GM03348 (cell line): ENCODE data around the gene SLF2.
"Not testable (repeated sequence)": the region's sequence is repeated elsewhere in the genome, so short reads cannot be mapped to it uniquely, and the experiment has no call there.

ENCODE experiments used
- DNase-seq: peaks from one replicate; pipeline ENCODE4 v3.0.0; 2012; ENCODE audit warnings: low spot score

The SLF2 gene

DNA sequence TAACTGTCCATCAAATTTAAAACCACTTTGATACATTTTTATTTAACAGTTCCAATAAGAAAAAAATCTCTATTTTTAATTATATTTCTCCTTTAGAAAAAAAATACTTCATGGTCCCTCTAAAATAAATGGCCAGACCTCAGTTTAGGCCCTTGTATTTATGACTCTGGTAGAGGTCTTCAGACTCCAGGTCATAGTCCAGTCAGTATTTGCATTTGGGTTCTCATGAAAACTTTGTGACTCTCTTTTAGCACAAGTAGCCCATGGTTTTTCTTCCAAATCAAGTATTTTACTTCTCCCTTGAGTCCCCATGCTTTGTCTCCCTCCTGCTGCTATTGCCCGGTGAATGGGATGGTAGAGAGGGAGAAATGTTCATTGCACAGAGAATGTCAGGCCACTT, 51.1 kb downstream of the SLF2 start:
- no peak for DNase-seq

DNA sequence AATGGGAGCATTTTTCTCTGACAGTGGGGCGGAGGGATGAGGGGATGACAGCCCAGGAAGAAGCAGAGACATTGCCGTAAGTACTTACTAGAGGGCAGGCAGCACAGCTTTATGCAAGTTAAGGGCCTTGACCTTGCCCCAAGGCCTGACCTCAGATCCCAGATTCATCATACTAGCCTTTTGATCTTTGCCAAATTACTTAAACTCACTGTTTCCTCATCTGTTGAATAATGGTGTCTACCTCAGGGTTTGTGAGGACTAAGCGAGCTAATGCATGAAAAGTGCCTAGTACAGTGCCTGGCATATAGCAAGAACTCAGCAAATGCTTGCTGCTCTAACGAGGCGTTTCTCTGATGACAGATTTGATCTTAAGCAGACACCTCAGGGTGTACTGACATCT, 53.1 kb downstream of the SLF2 start:
- DNase-seq: no peak

DNA sequence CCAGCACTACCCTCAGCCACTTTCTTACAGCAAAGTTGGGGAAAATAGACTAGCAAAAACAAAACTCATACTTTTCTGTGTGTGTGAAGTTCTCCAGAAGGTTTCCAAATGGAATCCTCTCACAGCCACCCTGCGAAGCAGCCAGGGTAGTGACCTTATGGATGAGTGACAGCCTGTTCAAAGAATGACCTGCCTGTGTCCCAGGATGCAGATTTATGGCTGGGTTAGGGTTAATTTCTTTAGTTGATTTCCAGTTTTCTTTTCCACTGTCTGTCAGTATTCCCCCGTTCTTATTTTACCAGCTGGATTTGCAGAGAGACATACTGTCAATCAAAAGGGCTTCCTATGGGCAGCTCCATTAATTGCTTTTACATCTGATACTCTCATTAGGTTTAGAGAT, 54.1 kb downstream of the SLF2 start:
- DNase-seq: no peak

DNA sequence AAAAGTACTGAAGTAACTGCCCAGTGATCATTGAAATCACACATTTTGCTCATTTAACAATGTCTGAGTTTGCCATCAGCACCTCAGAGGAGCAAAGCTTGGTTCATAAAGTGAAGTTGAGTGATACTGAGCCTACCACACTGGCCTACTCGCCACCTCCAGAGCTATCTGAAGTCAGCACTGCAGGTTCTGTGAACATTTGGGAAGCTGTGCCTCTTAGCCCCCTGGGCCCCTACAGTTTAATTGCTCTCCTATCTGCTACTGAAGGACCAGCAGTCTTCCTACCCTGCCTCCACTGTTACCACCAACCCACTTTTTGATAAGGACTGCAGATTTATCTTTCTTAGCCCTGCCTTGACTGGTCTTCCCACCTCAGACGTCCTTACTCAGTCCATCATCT, 54.6 kb downstream of the SLF2 start:
- DNase-seq: no peak

DNA sequence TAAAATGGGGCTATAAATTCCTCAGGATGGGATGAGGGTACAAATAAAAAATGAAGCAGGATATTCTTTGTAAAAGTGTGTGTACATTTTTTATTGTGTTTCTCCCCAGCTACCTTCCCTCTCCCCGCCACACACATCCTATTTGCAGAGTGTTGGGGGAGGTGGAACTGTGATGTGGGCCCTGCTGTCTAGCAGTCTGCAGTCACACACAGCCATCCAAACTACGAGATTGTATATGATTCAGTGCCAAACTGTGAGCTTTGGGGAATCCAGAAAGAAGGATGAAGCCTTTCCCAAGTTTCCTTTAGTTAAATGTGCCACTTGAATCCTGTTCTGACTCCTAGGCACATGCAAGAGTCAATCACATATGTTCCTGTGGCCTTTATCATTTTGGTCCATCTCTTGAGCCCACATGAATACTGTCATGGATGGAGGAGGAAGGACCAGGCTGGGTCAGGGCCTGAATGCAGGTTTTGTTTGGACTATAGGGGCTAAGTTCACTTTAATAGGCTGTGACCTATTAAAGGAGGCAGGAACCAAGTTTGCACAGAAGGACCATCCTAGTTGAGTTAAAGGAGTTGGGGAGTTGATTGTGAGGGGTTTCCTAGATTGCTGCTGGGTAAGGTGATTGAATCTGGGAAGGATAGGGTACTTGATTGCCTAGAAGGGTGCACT, 55.4 kb downstream of the SLF2 start:
- no peak for DNase-seq

DNA sequence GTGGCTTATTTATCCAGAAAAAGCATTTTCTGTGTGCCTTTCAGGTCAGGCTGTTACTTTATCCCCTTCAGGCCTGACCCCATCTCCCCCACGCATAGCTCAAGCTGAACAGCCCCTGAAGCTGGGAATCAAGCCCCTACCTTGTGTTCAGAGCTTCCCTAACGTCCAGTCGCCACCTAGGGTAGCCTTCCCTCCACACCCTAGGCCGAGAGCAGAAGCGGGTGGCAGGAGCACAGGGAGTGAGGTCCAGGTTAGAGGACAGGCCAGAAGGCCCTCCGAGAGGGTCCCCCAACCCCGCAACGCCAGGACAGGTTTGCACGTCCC, 56.1 kb downstream of the SLF2 start:
- DNase-seq: no peak

DNA sequence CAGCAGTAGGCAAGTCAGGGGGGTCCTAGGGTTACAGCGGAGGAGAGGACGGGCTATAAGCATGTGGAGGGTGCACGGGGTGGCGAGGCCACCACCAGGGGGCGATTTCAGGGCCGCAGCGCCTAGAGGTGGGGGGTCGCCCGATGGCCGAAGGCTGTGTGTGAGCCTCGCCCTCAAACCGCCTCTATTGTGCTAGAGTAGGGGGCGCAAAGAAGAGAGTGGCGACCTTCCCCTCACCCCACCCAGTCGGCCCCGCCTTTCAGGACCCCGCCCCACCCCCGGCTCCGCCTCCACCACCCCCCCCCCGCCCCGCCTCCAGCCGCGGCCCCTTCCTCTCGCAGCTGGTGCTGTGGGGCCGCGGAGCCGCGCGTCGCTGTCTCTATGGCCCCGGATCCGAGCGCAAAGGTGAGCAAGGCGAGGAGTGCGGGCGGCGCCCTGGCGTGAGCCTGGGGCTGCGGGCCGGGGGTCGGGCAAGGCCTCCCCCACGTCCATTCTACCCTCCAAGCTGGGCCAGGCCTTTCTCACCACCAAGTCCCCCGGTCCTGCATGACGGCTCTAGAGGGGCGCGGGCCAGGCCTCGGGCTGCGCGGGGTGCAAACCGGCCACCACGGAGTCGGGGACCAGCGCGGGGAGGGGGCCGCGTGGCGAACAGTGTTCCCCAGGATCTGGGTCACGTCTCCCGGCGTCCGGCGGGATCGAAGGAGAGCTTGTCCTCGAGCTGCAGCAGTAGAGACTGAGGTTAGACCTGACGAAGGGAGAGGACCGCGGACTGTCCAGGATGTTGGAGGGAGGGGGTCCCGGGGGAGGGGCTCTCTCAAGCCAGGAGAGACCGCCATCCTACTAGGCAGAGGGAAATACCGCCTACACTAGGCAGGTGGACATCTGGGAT, 56.7 kb downstream of the SLF2 start, which contains the start of gene SEMA4G:
TSS of gene SEMA4G (plus strand) at position 318 of the 889 bp plus-strand sequence. CDS start 3,409 bp downstream, outside the sequence.
- DNase-seq: peak; percentile 83

DNA sequence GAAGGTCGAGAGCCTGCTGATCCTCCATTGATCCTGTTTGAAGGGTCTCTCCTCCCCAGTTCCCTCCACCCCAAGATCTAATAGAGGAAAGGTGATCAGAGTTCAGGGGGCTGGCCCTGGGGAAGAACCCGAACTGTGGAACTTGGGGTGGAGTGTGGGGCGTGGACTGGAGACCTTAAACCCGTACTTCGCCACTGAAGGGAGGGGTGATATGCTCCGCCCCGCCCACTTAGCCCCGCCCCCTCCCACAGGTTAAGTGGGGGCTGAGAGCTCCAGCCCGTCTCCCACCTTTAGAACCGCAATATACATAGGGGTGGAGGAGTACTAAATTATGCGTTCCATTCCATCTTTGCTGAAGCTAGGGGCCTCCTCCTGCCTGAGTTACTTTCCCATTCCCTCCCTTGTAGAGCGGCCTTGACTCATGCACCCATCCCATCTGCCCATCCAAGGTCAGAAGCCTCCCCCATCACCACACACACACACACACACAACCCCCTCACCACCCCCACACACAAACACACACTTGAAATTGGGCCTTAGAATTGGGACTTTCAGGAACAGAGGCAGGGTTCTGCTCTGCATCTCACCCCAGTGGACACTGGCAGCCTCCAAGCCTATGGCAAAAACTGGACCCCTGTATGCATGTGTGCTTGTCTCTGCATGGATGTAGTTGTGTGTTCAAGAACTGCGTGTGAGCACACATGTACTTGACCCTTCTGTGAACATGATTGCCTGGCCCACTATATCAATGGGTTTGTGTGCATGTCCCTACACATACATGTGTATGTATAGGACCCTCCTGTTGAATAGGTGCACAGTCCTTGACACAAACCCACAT, 57.5 kb downstream of the SLF2 start:
- no peak for DNase-seq

DNA sequence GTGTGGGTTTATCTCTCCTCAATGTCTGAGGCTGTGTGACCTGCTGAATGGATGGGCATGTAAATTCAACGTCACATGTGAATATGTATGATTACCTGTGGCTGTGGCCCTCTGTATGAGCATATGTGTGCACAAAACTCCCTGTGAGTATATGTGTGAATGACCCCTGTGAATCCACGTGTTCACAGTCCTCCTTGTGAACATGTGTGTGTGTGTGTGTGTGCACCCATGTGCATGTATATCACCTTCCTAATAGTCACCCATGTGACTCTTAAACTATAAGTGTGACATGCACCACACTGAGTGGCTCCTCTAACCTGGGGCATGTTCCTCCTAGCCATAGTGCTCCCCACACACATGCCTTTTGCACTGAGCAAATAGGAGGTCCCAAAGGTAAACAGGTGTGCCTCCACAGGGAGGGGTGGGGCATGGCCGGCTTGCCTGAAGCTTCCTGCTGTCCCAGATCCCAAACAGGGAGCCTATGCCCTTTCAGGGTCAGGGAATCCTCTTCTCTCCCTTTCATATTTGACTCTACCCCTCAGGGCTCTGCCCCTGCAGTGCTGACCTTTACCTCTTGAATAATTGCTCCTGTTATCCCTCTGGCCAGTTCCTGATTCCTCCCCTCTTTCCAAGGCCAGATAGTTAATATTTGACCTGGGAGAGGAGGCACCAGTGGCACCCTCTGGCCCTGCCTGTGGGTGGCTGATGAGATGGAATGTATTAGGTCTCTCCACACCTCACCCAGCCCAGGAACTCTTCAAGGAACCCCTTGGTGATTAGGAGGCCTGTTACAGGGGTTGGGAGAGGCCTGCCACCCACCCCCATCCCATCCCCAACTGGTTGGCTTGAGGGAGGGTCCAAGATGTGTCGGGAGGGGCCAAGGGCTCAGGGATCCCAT, 58.4 kb downstream of the SLF2 start:
- DNase-seq: no peak

DNA sequence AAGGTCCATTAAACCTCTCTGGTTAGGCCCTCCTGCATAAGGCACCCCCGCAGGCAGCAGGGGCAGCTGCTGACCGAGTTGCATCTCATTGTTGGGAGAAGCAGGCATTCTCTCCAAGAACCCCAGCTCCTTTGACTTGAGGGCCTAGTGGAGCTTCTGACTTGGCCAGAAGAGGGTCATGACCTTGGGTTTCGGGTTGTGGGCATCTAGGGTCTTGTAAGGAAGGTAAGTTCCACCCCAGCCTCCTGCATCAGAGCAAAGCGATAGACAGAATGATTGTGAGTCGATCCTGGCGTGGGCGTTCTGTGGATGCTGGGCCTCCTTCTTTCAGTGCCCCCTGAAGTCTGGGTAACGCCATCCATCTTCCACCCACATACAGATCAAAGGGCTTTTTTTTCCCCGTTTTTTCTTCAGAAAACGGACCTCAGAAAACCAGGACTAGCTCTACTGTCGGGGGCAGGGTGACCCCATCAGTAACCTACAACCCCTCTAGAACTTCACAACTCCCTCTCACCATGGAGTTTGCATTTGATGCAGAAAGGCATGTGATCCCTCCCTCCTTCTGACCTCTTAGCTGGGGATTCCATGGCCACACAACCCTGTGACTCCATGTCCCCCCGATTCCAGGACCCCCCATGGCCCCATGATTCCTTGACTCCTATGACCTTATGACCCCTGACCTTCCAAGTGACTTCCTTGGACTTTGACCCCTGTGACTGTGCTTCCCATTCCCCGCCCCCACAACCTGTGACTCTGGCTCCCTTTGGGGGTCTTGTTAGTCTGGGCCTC, 59.5 kb downstream of the SLF2 start:
- DNase-seq: no peak

DNA sequence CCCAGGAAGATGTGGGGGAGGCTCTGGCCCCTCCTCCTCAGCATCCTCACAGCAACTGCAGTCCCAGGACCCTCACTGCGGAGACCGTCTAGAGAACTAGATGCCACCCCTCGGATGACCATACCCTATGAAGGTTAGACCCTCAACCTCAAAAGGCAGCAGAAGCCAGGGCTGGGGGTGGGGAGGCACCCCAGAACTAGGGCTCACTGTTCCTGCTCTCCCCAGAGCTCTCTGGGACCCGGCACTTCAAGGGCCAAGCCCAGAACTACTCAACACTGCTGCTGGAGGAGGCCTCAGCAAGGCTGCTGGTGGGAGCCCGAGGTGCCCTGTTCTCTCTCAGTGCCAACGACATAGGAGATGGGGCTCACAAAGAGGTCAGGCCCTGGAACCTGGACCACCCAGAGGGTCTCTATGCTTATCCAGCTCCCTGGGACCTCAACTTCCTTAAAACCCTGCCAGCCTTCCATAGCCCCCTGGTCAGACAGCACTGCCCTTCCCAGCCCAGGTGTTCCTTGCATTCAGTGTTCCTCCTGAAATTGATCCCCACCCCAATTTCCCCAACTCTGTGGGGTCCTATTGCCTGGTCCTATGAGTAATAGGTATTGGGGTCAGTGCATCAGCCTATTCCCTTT, 60.3 kb downstream of the SLF2 start:
- DNase-seq: no peak

DNA sequence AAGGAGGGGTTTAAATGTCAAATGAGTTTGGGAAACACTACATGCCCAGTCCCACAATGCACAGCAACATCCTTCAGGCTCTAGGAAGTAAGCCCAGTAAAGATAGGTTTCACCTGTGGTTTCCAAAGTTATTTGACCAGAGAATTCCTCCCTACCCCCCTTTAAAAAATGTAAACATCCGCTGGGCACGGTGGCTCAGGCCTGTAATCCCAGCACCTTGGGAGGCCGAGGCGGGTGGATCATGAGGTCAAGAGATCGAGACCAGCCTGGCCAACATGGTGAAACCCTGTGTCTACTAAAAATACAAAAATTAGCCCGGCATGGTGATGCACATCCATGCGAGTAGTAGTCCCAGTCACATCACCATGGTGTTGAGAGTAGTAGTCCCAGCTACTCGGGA, 62.6 kb downstream of the SLF2 start:
- DNase-seq: not testable (repeated sequence)

DNA sequence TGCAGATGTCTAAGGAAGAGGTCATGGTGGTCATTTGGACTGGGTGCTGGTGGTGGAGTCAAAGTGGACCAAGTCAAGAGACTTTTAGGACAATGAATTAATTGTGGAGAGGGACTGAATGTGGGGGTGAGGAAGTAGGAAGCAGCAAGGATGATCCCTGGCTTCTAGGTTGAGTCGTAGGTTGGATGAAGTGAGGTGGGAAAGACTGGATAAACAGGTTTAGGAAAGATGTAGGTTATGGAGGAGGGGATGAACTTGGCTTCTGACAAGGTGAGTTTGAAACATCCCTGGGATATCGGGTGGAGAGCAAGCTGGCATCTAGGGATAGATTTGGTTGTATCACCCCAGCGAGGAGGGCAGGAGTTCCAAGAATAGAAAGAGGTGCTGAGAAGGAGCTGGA, 64.1 kb downstream of the SLF2 start:
- no peak for DNase-seq

DNA sequence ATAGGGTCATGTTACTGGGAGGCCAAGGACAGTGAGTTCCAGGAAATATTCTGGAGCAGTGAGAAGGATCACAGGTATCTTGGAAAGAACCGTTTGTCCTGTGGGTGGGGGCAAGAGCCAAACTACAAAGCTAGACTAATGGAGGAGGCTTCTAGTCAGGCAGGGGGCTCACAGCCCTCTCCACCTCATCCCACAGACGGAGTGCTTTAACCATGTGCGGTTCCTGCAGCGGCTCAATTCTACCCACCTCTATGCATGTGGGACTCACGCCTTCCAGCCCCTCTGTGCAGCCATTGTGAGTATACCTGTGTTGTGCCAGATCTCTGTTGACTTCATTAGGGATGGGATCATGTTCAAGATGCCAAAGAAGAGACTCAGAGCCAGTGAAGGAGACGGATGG, 64.7 kb downstream of the SLF2 start:
- no peak for DNase-seq

DNA sequence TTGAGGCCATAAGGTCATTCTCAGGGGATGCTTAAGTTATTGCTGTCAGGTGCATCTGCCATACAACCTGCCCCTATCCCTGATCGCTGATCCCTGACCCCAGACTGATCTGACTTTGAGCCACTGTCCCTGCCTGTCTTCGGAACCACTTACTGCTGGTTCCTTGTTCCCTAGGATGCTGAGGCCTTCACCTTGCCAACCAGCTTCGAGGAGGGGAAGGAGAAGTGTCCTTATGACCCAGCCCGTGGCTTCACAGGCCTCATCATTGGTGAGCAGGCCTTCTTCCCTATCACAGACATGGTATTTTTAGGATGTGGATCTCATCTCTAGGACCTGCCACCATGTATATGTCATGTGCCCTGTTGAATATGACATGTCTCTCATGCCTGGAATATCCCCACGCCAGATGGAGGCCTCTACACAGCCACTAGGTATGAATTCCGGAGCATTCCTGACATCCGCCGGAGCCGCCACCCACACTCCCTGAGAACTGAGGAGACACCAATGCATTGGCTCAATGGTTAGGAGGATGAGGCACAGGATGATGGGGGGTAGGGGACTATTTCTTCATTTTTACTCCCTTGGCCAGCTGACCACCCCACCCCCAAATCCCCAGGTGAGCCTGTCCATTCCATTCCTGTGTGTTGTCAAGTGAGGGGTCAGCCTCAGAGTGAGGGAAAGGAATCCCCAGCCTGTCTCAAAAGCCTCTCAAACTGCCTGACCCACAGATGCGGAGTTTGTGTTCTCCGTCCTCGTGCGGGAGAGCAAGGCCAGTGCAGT, 65.5 kb downstream of the SLF2 start:
- DNase-seq: no peak

DNA sequence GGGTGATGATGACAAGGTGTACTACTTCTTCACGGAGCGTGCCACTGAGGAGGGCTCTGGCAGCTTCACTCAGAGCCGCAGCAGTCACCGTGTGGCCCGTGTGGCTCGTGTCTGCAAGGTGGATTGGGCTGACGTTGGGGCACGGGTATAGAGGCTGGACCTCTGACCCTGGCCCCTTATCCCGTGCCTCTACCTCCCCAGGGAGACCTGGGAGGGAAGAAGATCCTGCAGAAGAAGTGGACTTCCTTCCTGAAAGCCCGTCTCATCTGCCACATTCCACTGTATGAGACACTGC, 66.1 kb downstream of the SLF2 start:
- no peak for DNase-seq

DNA sequence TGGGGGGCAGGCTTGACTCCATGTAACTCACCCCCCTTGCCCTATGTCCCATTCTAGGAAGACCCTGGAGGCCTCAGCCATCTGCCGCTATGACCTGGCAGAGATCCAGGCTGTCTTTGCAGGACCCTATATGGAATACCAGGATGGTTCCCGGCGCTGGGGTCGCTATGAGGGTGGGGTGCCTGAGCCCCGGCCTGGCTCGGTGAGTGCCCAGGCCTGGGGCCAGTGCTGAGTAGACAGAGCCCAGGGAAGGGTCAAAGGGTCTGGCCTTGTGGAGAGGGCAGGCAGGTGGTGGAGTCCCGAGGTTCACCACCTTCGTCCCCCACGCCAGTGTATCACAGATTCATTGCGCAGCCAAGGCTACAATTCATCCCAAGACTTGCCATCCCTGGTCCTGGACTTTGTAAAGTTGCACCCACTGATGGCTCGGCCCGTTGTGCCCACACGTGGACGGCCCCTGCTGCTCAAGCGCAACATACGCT, 67.1 kb downstream of the SLF2 start:
- DNase-seq: no peak

DNA sequence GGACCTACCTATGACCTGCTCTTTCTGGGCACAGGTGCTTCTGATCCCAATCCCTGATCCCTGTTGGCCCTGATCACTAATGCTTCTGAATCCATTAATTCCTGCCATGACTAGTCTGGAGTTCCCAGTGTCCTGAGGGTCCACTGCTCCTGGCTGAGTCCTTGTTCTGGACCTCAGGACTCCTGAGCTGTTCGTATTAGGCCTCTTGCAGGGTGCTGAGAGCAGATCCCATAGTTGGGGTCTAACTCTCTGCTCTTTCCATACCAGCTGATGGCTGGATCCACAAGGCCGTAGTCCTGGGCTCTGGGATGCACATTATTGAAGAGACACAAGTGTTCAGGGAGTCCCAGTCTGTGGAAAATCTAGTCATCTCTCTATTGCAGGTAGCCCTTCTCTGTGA, 67.5 kb downstream of the SLF2 start:
- DNase-seq: no peak

DNA sequence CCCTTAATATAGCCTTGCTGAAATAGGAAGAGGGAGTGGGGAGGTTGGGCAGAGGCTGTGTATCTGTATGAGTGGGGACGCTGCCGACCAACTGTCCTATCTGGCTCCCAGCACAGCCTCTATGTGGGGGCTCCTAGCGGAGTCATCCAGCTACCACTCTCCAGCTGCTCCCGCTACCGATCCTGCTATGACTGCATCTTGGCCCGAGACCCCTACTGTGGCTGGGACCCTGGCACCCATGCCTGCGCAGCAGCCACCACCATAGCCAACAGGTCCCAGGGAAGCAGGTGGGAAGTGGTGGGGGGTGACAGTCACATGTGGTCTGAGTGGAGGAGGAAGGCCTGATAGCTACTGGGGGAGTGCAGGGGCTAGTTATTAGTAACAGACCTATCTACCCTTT, 67.9 kb downstream of the SLF2 start:
- DNase-seq: no peak
